ENCODE results near the gene KRTAP4-16.
"Not testable (repeated sequence)": the region's sequence is repeated elsewhere in the genome, so short reads cannot be mapped to it uniquely, and the experiment has no call there.

KRTAP4-16 gene

GRCh38 chr17:41101586-41102259, at the start of gene KRTAP4-16:
Gene KRTAP4-16, minus strand, starts transcription at chr17:41102209. Its CDS starts 0 bp downstream, at chr17:41102209.
- no peak for DNase-seq

DNA sequence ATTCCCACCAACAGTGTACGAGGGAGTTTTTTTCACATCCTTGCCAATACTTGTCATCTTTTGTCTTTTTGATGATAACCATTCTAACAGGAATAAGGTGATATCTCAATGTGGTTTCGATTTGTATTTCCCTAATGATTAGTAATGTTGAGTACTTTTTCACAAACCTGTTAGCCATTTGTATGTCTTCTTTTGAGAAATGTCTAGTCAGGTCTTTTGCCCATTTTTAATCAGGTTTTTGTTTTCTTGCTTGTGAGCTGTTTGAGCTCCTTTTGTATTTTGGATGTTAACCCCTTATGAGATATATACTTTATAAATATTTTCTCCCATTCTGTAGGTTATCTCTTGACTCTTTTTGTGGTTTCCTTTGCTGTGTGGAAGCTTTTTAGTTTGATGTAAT, 49.5 kb upstream of the KRTAP4-16 start:
- no peak for DNase-seq

DNA sequence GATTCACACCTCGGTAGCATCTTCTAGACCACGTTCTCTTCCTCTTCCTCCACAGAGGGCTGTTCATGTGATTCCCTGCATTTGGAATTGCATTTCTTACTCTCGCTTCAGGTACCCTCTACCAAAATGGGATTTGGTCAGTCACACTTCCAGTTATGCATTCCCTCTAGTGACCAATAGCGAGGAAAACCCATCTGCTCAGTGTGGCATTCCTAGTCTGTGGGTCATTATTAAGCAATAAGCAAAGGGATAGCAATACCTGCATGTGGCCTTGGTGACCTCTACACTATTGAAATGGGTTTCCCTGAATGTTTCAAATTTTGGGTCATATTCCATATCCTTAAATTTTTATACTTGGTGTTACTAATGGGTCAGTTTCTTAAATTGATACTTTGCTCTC, 48.0 kb upstream of the KRTAP4-16 start:
- DNase-seq, result no peak

DNA sequence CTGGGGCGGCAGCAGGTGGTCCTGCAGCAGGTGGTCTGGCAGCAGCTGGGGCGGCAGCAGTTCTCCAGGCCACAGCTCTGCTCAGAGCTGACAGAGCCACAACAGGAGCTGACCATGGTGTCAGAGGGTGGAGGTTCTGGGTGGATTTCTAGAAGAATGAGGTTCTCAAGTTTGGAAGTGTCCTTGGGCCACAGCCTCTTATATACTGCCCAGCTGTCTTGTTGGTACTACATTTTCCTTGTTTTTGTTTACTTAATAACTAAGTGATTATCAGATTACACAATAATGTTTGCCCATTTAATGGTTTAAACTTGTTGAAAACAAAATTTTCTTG, 47.6 kb upstream of the KRTAP4-16 start, which contains the start of gene KRTAP4-5:
Gene KRTAP4-5, minus strand, starts transcription at position 174 of the 334 bp plus-strand sequence. Its CDS starts 58 bp downstream, at position 116.
- DNase-seq, result no peak

DNA sequence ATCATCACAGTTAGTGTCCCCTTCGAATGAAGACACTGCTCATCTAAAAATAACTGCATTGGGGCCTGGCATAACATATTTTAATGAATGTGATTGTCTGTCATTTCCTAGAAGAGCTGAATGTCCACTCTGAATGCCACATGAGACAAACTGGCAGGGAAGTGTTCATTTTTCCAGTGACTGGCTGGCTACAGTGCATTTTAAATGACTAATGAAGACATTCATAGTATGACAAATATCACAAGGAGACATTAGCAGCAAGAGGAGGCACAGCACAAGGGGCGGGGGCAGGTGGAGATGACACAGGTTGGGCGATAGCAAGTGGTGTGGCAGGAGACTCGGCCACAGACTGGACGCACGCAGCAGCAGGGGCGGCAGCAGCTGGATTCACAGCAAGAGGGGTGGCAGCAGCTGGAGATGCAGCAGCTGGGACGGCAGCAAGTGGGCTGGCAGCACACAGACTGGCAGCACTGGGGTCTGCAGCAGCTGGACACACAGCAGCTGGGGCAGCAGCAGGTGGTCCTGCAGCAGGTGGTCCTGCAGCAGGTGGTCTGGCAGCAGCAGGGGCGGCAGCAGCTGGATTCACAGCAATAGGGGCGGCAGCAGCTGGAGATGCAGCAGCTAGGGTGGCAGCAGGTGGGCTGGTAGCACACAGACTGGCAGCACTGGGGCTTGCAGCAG, 47.1 kb upstream of the KRTAP4-16 start:
- DNase-seq, result not testable (repeated sequence)

DNA sequence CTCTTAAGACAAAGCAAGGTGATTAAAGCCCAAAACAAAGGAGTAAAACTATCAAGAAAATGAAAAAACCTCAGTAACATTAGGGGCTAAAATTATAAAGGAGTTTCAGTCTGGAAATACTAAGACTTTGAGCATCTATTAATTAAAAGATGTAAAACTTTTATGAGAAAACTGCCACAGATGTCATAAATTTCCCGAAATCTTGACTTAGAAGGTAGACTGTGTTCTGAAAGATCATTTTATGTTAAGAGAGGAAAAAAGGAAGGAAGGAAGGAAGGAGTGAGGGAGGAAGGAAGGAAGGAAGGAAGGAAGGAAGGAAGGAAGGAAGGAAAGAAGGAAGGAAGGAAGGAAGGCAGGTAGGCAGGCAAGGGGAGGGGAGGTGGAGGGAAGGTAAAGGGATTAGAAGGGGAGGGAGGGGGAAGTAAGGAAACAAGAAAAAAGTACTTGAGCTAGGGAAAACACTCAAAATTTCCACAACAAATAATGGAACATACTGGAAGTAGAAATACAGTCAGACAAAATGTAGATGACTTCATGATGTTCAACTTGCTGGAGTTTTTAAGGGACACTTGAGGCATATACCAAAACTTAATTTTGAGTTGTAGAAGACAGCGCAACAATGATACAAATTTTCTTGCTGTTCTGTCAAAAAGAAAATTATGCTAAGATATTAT, 45.7 kb upstream of the KRTAP4-16 start:
- DNase-seq, result no peak

GRCh38 chr17:41145261-41145660, 43.3 kb upstream of the KRTAP4-16 start:
- no peak for DNase-seq

DNA sequence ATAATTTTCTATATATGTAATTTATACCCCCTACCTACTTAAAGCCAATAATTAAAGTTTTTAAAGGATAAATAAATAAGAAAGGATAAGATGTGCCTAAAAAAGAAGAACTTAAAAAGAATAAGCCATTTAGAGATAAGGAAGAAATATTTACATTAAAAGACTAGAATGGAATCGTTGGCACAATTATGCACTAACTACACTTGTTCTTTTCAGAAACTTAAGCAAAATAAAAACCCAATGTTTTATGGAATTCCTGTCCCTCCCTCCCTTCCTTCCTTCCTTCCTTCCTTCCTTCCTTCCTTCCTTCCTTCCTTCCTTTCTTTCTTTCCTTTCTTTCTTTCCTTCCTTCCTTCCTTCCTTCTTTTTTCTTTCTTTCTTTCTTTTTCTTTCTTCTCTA, 42.8 kb upstream of the KRTAP4-16 start:
- no peak for DNase-seq

- DNase-seq, result no peak
These were observed 39.4 kb upstream of the KRTAP4-16 start for GRCh38 chr17:41141361-41141760.

GRCh38 chr17:41140360-41141131, 38.5 kb upstream of the KRTAP4-16 start, which contains the start of gene KRTAP4-6:
Gene KRTAP4-6, minus strand, starts transcription at chr17:41140544. Its CDS starts 57 bp downstream, at chr17:41140487.
- DNase-seq, result no peak

GRCh38 chr17:41139865-41140264, 37.9 kb upstream of the KRTAP4-16 start:
- not testable (repeated sequence) for DNase-seq

- DNase-seq, result no peak
These were observed 32.1 kb upstream of the KRTAP4-16 start for GRCh38 chr17:41133880-41134735.

- no peak for DNase-seq
These were observed 30.0 kb upstream of the KRTAP4-16 start for GRCh38 chr17:41131979-41132378.

DNA sequence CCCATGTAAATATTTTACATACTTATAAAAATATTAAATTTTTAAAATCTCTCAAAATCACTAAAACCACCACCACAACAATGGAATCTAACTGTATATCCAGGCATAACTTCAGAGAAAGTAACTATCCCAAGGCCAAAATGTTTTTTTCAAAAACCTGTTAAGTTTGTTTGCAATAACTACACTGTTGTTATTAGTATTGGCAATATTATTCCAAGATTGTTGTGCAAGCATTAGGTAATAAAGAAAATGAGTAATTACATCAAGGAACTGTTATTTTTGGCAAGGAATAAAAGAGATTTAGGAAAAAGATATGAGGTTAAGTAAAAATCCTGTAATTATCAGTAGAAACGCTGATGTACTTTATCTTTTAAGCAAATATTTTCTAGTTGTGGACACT, 25.4 kb upstream of the KRTAP4-16 start:
- no peak for DNase-seq

DNA sequence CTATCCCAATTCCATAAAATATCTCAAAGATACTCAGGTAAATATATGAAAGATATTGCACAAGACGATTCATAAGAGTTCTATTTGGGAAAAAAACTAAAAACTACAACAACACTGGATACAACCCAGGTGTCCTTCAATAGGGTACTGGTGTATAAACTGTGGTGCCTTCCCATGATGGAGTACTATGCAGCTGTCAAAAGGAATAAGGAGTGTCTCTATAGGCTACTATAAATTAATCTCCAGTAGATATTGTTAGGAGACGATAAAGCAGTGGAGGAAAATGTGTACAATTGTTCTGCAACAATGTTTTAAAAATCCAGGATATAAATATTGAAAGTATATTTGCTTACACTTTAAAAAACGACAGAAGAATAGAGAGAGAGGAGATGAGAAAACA, 24.4 kb upstream of the KRTAP4-16 start:
- no peak for DNase-seq

DNA sequence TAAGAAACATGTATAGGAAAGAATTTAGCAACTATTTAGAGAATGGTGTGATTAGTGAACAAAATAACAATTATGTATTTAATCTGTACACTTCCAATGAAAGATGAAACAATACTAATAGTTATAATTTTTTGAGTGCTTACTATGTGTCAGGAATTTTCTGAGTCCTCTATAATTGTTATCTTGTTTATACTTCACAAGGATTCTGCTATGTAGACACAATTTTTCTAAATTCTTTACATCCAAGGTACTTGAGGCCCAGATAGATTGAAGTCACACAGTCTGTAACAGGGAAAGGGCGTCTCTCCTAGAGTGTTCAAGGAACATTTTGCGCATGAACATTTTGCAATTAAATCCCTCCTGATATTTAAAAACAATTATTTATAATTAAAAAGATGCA, 23.1 kb upstream of the KRTAP4-16 start:
- DNase-seq, result no peak

DNA sequence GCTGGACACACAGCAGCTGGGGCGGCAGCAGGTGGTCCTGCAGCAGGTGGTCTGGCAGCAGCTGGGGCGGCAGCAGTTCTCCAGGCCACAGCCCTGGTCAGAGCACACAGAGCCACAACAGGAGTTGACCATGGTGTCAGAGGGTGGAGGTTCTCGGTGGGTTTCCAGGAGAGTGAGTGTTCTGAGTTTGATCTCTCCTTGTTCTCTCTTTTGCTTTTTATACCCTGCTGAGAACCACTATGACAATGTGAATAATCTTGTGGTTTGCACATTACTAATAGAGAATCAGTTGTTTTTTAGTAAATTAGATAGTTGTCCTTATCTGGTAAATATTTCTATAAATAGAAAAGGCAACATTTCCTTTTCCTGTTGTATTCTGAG, 22.0 kb upstream of the KRTAP4-16 start, which contains the start of gene KRTAP4-12:
Gene KRTAP4-12, minus strand, starts transcription at position 192 of the 381 bp plus-strand sequence. Its CDS starts 60 bp downstream, at position 132.
- DNase-seq, result not testable (repeated sequence)

GRCh38 chr17:41123292-41123990, 21.4 kb upstream of the KRTAP4-16 start:
- DNase-seq, result not testable (repeated sequence)

DNA sequence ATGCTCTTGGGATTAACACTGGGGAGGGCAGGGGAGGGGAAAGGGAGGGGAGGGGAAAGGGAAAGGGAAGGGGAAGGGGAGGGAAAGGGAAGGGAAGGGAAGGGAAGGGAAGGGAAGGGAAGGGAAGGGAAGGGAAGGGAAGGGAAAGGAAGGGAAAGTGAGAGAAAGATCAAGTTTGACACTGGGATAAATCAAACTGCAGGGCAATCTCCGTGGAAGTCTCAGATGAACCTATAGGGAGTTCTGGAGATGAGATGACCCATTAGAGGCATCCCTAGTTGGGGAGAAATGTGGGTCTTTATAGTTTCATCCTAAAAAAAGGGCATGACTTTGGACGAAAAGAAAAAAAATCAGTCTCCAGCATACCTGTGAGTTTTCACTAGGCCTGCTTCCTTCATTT, 19.7 kb upstream of the KRTAP4-16 start:
- no peak for DNase-seq
